GM18526 (cell line): ENCODE data around the gene ATP5F1D.

Experiments
- POLR2A ChIP-seq: IDR thresholded peaks from 3 replicates; pipeline ENCODE4 v1.6.1; 2011; ENCODE audit not compliant: insufficient read length; ENCODE audit errors: extremely low read depth

The ATP5F1D gene

GRCh38 chr19:1274081-1274851, 32.7 kb downstream of the ATP5F1D start:
- TF ChIP-seq POLR2A, result peak; percentile 11

- TF ChIP-seq POLR2A, result no peak
Observed at GRCh38 chr19:1274852-1275259, 33.3 kb downstream of the ATP5F1D start.

GRCh38 chr19:1275260-1275975, 33.9 kb downstream of the ATP5F1D start, which contains the start of gene FAM174C:
FAM174C (plus strand) TSS chr19:1275530; CDS start chr19:1275550, 20 bp downstream.
- peak; percentile 90 for TF ChIP-seq POLR2A

GRCh38 chr19:1275976-1276627, 34.6 kb downstream of the ATP5F1D start:
- no peak for TF ChIP-seq POLR2A

GRCh38 chr19:1276628-1277022, 35.1 kb downstream of the ATP5F1D start:
- TF ChIP-seq POLR2A, result no peak

- no peak for TF ChIP-seq POLR2A
Observed at GRCh38 chr19:1277061-1277460, 35.5 kb downstream of the ATP5F1D start.

GRCh38 chr19:1278074-1278473, 36.5 kb downstream of the ATP5F1D start:
- TF ChIP-seq POLR2A, result no peak

- TF ChIP-seq POLR2A, result no peak
Observed at GRCh38 chr19:1278713-1279660, 37.4 kb downstream of the ATP5F1D start.

- no peak for TF ChIP-seq POLR2A
Observed at GRCh38 chr19:1279782-1280341, 38.3 kb downstream of the ATP5F1D start.

- no peak for TF ChIP-seq POLR2A
Observed at GRCh38 chr19:1280636-1281568, 39.4 kb downstream of the ATP5F1D start.

GRCh38 chr19:1281569-1282287, 40.2 kb downstream of the ATP5F1D start:
- no peak for TF ChIP-seq POLR2A

- no peak for TF ChIP-seq POLR2A
Observed at GRCh38 chr19:1282588-1283206, 41.1 kb downstream of the ATP5F1D start.
